KG1 (cell line): Measurements from ENCODE around the gene IL20RA.
"Not testable (repeated sequence)": the region's sequence is repeated elsewhere in the genome, so short reads cannot be mapped to it uniquely, and the experiment has no call there.

Source experiments
- DNase-seq: peaks from one replicate; lab custom pipeline; 2025; lab: John Stamatoyannopoulos, UW

Gene IL20RA

DNA sequence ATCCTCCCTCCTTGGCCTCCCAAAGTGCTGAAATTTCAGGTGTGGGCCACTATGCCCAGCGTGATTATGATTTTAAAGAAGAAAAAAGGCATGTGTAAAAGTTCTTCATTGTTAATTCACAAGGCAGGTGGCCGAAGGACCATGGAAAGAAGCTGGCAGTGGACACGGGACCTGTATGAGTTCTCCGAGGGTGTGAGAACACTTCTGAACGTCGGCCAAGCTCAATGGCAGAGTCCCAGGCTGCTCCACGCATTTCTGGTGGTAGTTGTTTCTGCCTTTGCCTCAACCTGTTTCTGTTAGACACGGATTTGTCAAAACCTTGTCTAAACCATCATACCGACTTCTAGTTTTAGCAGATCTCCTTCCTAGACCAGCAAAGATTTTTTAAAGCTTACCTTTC, 36.6 kb downstream of the IL20RA start:
- DNase-seq, result no peak

- DNase-seq, result no peak
Observed at GRCh38 chr6:137006056-137006455, 38.7 kb downstream of the IL20RA start.

DNA sequence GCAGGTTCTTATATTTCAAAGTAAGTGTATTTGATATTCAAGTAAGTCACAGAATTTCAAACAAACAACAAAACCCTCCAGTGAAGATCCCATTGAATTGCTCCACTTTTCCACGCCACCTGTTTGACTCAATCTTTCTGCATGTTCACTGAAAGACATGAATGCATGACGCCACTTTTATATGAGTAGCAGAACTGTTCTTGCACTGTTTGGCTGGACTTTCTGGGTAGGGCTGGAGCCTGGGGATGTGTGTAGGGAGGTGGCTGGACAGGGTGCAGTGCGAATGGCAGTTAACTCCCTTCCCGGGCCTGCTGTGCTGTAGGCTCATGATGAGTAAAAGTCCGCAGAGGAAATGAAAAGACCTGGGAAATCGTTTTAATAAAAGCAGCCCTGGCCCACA, 39.7 kb downstream of the IL20RA start:
- DNase-seq, result no peak

DNA sequence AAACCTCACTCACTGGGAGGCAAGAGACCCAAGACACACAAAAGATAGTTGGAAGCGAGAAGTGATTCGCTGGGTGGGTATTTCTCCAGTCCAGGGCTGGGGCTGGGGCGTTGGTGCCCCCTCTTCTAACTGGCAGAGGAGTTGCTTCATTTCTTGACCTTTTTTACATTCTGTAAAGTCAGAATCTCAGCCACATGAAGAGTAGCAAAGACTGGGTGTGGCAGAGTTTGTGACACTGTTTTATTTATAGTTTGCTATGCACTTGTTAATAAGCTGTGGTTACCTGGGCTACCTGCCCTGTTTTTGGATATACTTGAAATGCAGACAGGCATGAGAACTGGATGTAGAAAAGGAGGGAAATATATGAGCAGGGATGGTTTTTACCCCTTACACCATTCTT, 42.3 kb downstream of the IL20RA start:
- no peak for DNase-seq

GRCh38 chr6:137001977-137002302, 42.8 kb downstream of the IL20RA start:
- no peak for DNase-seq

DNA sequence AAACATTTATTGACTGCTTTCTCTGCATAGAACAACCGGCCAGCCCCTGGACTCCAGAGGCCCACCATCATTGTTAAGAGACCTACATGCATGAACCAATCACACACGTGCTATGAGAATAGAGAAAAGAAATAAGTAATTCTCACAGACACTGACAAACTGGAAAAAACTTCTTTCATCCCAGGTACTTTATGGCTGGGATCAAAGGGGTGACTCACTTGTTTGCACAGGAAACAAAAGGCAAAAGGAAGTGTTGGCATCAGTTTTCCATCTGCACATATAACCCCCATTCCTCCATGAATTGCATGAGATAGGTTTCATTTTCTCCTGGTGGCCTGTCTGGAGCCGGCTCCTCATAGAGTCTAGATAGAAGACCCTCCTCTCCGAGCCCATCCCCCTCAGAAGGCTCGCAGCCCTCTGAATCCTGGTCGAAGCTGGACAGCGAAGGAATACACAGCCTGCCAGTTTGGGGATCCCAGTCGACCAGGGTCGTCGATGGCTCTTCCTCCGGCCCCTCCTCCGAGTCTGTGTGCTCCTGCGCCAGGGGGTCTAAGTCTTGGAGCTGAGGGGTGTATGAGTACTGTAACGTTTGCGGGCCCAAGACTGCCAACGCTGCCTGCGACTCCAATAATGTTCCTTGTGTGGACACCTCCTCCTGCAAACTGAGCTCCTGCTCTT, 43.3 kb downstream of the IL20RA start:
- no peak for DNase-seq

- DNase-seq, result no peak
Observed at GRCh38 chr6:137000825-137001224, 43.9 kb downstream of the IL20RA start.

- no peak for DNase-seq
Observed at GRCh38 chr6:136995521-136995920, 49.2 kb downstream of the IL20RA start.

- no peak for DNase-seq
Observed at GRCh38 chr6:136994782-136995181, 50.0 kb downstream of the IL20RA start.

DNA sequence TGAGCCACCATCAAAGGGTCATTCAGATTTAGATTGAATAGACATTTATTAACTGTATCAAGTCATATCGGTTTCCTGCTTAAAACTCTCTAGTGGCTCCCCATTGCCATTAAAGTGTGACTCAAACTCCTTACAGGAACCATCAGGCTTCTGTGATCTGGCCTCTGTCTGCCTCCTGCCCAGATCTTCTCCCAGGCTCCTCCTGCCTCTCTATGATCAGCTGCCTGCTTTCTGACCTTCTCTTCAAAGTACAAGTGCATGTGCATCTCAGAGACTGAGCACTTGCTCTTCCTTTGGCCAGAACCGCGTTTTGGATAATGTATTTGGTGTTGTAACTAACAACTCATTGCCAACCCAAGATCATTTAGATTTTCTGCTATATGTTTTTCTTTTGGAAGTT, 52.7 kb downstream of the IL20RA start:
- no peak for DNase-seq

DNA sequence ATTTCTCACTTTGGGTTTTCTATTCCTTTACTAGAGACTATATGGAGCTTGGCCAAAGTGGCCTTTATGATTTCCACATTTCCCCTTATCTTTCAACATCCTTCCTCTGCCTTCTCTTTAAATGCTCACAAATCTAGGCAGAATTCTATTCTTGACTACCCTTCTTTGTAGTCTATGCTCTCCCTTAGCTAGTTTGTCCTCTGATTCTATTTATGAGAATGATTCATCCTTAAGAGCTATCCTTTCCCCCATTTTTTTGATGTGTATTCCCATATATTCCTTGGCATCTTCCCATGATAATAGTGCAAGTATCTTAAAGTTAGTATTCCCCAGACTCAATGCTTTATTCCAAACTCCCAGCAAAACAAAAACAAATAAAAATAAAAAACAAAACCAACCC, 53.1 kb downstream of the IL20RA start:
- no peak for DNase-seq

- DNase-seq, result no peak
Observed at GRCh38 chr6:136990754-136991153, 54.0 kb downstream of the IL20RA start.

- no peak for DNase-seq
Observed at GRCh38 chr6:136990242-136990578, 54.6 kb downstream of the IL20RA start.

- DNase-seq, result no peak
Observed at GRCh38 chr6:136989571-136990241, 55.1 kb downstream of the IL20RA start.

DNA sequence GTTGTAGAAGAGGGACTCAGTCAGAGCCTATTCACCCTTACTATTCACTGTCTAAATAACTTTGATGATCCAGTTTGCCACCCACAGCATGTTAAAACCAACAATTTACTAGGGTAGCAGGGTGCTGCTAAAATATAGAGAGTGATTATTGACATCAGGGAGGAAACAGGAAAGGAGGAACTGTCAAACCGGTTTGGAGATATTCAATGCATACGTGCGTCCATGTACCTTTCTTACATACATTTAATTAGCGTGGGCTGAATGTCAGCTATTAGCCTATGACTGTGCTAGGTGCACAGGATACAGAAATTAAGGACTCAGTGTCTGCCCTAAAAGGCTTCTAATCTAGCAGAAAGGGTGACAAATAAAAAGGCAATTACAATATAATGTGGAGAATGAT, 57.2 kb downstream of the IL20RA start:
- DNase-seq, result no peak

DNA sequence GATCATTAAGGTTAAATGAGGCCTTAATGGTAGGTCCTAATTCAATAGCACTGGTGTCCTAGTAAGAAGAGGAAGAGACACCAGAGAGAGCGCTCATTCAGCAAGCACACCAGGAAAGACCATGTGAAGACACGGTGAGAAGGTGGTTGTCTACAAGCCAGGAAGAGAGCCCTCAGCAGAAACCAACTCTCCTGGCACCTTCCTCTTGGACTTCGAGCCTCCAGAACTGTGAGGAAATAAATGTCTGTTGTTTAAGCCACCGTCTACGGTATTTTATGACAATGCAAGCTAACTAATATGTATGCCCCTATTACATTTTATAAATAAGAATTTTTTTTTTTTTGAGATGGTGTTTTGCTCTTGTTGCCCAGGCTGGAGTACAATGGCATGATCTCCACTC, 59.3 kb downstream of the IL20RA start:
- DNase-seq, result no peak

DNA sequence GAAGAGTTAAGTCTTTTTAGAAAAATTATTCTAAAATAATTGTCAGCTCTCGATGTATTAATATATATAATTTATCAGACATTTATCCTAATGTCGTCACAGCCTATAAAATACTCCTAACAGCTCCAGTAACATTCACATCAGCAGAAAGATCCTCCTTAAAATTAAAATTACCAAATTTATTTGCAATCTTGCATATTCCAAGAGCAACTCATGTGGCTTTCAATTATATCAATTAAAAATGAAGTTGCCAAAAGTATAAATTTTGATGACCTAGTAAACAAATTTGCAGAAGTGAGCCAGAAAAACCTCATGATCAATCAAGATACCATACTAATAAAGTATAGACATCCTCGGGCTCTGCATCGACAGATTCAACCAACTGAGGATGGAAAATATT, 60.2 kb downstream of the IL20RA start:
- no peak for DNase-seq

- no peak for DNase-seq
Observed at GRCh38 chr6:136983687-136984086, 61.1 kb downstream of the IL20RA start.

DNA sequence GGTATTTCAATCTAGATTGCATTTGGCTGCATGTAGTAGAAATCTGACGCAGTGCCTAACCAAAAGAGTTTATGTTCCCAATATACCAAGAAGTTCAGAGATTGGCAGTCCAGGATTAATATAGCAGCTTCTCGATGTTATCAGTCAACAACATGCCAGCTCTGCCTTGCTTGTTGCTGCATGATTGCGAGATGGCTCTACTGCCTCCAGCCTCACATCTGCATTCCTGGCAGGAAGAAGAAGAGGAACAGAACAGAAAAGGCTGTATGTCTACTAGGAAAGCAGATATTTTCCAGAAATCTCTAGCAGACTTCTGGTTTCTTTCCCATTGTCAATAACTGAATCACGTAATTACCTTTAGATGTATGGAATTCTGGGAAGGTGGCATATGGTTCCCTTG, 61.8 kb downstream of the IL20RA start:
- DNase-seq, result no peak

- no peak for DNase-seq
Observed at GRCh38 chr6:136980070-136980469, 64.7 kb downstream of the IL20RA start.

GRCh38 chr6:136979206-136979605, 65.6 kb downstream of the IL20RA start:
- DNase-seq, result no peak

- no peak for DNase-seq
Observed at GRCh38 chr6:136977075-136977474, 67.7 kb downstream of the IL20RA start.

DNA sequence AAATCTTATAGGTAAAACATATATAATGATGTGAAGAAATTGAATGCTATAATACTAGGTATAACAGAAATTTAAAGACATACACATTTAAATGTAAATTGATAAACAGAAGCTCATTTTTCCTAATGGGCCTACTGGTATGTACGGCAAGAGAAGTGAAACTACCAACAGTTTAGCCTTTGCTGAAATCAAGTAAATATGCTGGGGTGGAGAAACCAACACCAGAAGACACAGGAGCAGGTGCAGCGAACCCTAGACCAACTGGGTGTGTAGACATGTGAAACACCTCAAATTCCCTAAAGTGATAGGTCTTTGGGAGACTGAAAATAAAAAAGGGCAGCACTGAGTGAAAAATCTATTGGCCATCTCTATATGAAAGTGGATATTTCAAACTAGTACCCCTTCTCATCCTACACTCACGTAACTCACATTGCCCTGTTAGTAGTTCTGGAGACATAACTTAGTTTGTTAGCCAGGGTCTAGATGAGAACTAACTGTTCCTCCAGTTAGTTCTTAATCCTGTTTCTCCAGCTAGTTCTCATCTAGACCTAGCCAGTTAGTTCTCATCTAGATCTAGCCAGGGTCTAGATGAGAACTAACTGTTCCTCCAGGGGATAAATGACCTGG, 69.6 kb downstream of the IL20RA start:
- no peak for DNase-seq

DNA sequence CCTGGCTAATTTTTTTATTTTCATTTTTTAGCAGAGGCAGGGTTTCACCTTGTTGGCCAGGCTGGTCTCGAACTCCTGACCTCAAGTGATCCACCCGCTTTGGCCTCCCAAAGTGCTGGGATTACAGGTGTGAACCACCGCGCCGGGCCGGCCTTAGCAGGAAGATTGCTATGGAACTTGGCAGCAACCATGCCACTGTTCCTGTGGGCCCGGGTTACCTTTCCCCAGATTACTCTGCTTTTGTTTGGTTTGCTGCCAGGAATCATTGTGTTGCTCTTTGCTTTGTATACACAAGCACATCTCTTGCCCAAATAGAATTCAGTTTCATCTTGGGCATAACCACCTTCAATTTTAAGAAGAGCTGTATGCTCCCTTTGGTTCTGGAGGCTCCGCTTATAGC, 71.0 kb downstream of the IL20RA start:
- DNase-seq, result not testable (repeated sequence)
